IPS-NIHi11 (cell line): ENCODE data around the gene TMTC2.
A peak's percentile ranks its signal among the peaks of the same experiment; 100 is the strongest.
"Not testable (repeated sequence)": the region's sequence is repeated elsewhere in the genome, so short reads cannot be mapped to it uniquely, and the experiment has no call there.

Experiments
- DNase-seq: peaks from one replicate; pipeline ENCODE4 v3.0.0; 2012; ENCODE audit warnings: mixed read lengths, low spot score

TMTC2 gene

GRCh38 chr12:82725741-82726140, 39.0 kb downstream of the TMTC2 start:
- DNase-seq, result no peak

- DNase-seq, result no peak
Observed at GRCh38 chr12:82727886-82728285, 41.2 kb downstream of the TMTC2 start.

- no peak for DNase-seq
Observed at GRCh38 chr12:82728710-82729109, 42.0 kb downstream of the TMTC2 start.

GRCh38 chr12:82730953-82731459, 44.3 kb downstream of the TMTC2 start:
- DNase-seq, result no peak

GRCh38 chr12:82740129-82741000, 53.7 kb downstream of the TMTC2 start:
- DNase-seq, result peak; percentile 42

GRCh38 chr12:82745063-82745674, 58.5 kb downstream of the TMTC2 start:
- DNase-seq, result no peak

- DNase-seq, result no peak
Observed at GRCh38 chr12:82745807-82746206, 59.1 kb downstream of the TMTC2 start.

- no peak for DNase-seq
Observed at GRCh38 chr12:82746668-82747067, 60.0 kb downstream of the TMTC2 start.

- no peak for DNase-seq
Observed at GRCh38 chr12:82749015-82749414, 62.3 kb downstream of the TMTC2 start.

- DNase-seq, result no peak
Observed at GRCh38 chr12:82754856-82755255, 68.2 kb downstream of the TMTC2 start.

- peak; percentile 45 for DNase-seq
Observed at GRCh38 chr12:82756303-82756702, 69.6 kb downstream of the TMTC2 start.

- DNase-seq, result no peak
Observed at GRCh38 chr12:82757059-82757458, 70.4 kb downstream of the TMTC2 start.

GRCh38 chr12:82757656-82758055, 71.0 kb downstream of the TMTC2 start:
- DNase-seq, result no peak

- DNase-seq, result no peak
Observed at GRCh38 chr12:82758749-82759330, 72.1 kb downstream of the TMTC2 start.

- no peak for DNase-seq
Observed at GRCh38 chr12:82760423-82760822, 73.7 kb downstream of the TMTC2 start.

- DNase-seq, result not testable (repeated sequence)
Observed at GRCh38 chr12:82765206-82765605, 78.5 kb downstream of the TMTC2 start.

- no peak for DNase-seq
Observed at GRCh38 chr12:82765971-82766705, 79.4 kb downstream of the TMTC2 start.

- DNase-seq, result no peak
Observed at GRCh38 chr12:82774666-82775065, 88.0 kb downstream of the TMTC2 start.

- no peak for DNase-seq
Observed at GRCh38 chr12:82780517-82780916, 93.8 kb downstream of the TMTC2 start.

- DNase-seq, result peak; percentile 34
Observed at GRCh38 chr12:82781309-82781997, 94.7 kb downstream of the TMTC2 start.

GRCh38 chr12:82783435-82783834, 96.7 kb downstream of the TMTC2 start:
- DNase-seq, result no peak

GRCh38 chr12:82787016-82787415, 100.3 kb downstream of the TMTC2 start:
- no peak for DNase-seq
